Suprapubic skin (tissue), 4 donors: ENCODE measurements around the gene RPL36A.

Experiments used
- CTCF ChIP-seq, 2 donors: fragments of 200-600 bp in 1 of 2; fragments of 450-650 bp in 1 of 2; sonication (generic) in 1 of 2; IDR thresholded peaks; one replicate each; pipeline ENCODE4 v1.5.1; 2016 to 2019; ENCODE audit warnings: antibody characterized with exemption in 2 of 2, mild to moderate bottlenecking in 1 of 2, moderate library complexity in 1 of 2
- EP300 ChIP-seq: sonication (generic); formaldehyde crosslinking; IDR thresholded peaks from one replicate; pipeline ENCODE4 v1.6.1; 2017; ENCODE audit warnings: antibody characterized with exemption
- POLR2A ChIP-seq, 2 donors: fragments of 450-650 bp; IDR thresholded peaks; one replicate each; pipeline ENCODE4 v1.6.1; 2017; ENCODE audit warnings: antibody characterized with exemption in 2 of 2, mild to moderate bottlenecking in 2 of 2, moderate library complexity in 2 of 2
- POLR2AphosphoS5 ChIP-seq, 3 donors: sonication (generic); formaldehyde crosslinking; IDR thresholded peaks; one replicate each; pipeline ENCODE4 v1.6.1; 2017; ENCODE audit warnings: antibody characterized with exemption in 3 of 3

DNA sequence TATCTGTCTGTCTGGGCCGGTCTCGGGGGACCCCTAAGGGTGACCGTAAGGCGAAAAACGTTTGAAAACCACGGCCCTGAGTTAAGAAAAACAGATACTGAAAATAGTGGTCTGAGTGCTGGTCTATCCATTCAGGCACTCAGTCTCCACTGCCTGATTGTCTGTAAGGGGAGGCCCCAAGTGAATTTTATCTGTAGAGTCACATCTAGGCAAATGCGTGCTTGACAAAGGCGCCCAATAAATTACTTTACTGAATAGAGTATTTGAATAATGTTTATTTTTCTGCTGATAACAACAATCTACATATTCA is 17.7 kb downstream of the RPL36A start:
- no peak for TF ChIP-seq CTCF (IDR thresholded peaks at IDR 0.05)
- TF ChIP-seq POLR2A (IDR thresholded peaks at IDR 0.05) = no peak
- TF ChIP-seq POLR2AphosphoS5 (IDR thresholded peaks at IDR 0.05) = no peak
- TF ChIP-seq EP300 = no peak
